IPS-15b (cell line): ENCODE data around the gene LMX1B.
A peak's percentile ranks its signal among the peaks of the same experiment; 100 is the strongest.

Source experiments
- H3K27me3 ChIP-seq: one replicate; pipeline ENCODE4 v1.6.1; 2013; ENCODE audit warnings: low read length; ENCODE audit not compliant: control insufficient read depth, insufficient read depth
- H3K36me3 ChIP-seq: one replicate; pipeline ENCODE4 v1.6.1; 2013; ENCODE audit warnings: low read length; ENCODE audit not compliant: control insufficient read depth, insufficient read depth
- H3K4me1 ChIP-seq: one replicate; pipeline ENCODE4 v1.6.1; 2013; ENCODE audit warnings: mild to moderate bottlenecking, low read length; ENCODE audit not compliant: control insufficient read depth, insufficient read depth
- H3K4me3 ChIP-seq: one replicate; pipeline ENCODE4 v1.5.1; 2013; ENCODE audit warnings: low read depth, low read length
- H3K9ac ChIP-seq: one replicate; pipeline ENCODE4 v1.6.1; 2013; ENCODE audit warnings: low read depth, mild to moderate bottlenecking, low read length
- H3K9me3 ChIP-seq: one replicate; pipeline ENCODE4 v1.6.1; 2013; ENCODE audit warnings: mild to moderate bottlenecking, low read length; ENCODE audit not compliant: control insufficient read depth, insufficient read depth

LMX1B gene

DNA sequence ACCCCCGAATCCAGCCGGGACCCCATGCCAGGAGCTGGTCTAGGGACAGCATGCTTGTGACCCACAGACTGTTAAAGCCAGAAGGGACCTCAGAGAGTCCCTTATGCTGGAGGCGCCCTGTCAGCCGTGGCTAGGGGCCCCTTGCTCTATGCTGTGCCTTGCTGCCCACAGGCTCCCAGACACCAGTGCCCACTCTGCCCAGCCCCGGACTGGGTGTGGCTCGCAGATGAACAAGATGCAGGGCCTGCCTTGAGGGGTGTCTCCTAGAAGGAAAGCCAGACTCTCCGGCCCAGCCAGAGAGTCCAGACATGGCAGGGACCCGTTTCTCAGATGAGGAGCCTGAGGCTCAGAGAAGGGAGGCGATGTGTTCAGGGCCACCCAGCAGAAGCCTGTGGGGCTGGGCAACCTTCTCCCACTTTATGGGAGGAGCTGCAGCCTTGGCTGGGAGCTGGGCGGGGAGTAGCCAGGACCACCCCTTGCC is 85.7 kb downstream of the LMX1B start:
- peaks cover 25% of the 10 kb centered on the region for H3K27me3 ChIP-seq
- H3K4me1 ChIP-seq, result peaks cover 2% of the 10 kb centered on the region
- no peaks in the 10 kb centered on the region for H3K9me3 ChIP-seq
- no peak overlapping the region for H3K9ac ChIP-seq
- no peaks in the 10 kb centered on the region for H3K36me3 ChIP-seq
- H3K4me3 ChIP-seq, result no peak overlapping the region

DNA sequence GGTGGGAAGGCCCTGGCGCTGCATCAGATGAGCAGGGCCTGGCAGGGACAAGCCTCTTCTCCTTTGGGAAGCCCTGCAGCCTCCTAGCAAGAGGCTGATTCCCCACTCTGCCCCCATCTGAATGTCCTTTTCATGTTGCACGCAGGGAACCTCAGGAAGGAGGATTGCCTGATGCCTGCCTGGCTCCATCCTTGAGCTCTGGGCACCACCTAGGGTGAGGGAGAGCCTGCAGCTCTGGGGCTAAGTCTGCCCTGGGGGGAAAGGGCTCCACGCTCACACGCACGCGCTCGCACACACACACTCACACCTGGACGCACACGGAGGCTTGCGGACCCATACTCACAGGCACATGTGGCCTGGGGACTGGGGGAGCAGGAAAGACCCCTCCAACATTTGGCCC is 86.6 kb downstream of the LMX1B start:
- Histone ChIP-seq H3K9me3 (no peaks in the 10 kb centered on the region), H3K36me3 (no peaks in the 10 kb centered on the region), H3K4me1 (peaks cover 7% of the 10 kb centered on the region), H3K9ac (no peak overlapping the region), H3K4me3 (no peak overlapping the region), H3K27me3 (peaks cover 33% of the 10 kb centered on the region)

DNA sequence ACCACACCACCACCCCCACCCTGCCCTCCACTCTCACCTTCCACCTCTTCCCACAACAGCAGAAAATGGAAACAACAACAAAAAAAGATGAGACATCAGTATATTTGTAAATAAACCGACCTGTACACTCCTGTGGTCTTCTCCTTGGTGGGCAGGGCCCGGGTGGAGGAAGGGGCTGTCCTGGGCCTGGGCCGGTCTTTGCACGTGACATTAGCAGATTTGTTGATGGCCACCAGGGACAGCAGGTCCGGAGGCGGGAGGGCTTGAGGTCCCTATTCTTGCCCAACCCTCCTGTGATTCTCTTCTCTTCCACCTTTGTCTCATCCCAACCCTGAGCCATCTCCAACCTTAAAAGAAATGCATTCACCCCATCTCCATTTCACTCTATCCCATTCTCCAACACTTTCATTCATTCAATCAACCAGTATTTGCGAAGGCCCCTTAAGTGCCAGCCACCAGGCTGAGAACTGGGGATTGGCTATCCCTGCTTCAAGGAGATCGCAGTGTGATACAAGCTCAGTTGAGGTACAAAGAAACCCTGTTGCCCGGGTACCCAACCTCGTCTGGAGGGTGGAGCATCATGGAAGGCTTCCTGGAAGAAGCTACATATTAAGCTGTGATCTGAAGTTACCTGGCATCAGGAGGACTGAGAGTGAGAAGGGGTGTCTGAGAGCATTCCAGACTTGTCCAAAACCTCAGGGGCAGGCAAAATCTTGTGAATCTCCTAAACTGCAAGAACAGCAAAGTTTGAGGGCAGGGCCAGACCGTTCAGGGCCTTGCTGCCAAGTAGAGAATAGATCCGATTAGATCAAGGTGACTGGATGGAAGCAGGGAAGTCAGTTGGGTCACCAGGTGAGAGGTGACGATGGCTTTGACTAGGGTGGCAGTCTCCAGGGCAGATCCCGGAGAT is 87.4 kb downstream of the LMX1B start:
- Histone ChIP-seq H3K36me3 (no peaks in the 10 kb centered on the region), H3K9ac (no peak overlapping the region), H3K9me3 (no peaks in the 10 kb centered on the region), H3K27me3 (peaks cover 39% of the 10 kb centered on the region), H3K4me3 (no peak overlapping the region), H3K4me1 (peaks cover 7% of the 10 kb centered on the region)

DNA sequence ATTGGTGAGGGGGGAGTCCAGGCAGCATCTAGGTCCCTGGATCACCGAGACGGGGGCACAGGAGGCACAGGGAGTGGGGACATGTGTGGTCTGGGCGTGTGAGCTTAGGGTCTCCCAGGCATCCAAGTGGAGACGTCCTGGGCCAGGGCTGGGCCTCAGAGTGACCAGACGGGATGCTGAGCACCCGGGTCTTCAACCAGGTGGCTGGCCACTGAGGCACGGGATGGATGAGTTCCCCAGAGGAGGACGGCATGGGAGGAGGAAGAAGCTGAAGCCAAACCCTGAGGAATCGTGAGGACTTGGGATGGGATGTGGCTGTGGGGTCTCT is 88.0 kb downstream of the LMX1B start:
- Histone ChIP-seq H3K9me3 (no peaks in the 10 kb centered on the region), H3K27me3 (peaks cover 44% of the 10 kb centered on the region), H3K36me3 (no peaks in the 10 kb centered on the region), H3K9ac (no peak overlapping the region), H3K4me3 (no peak overlapping the region), H3K4me1 (peaks cover 7% of the 10 kb centered on the region)

DNA sequence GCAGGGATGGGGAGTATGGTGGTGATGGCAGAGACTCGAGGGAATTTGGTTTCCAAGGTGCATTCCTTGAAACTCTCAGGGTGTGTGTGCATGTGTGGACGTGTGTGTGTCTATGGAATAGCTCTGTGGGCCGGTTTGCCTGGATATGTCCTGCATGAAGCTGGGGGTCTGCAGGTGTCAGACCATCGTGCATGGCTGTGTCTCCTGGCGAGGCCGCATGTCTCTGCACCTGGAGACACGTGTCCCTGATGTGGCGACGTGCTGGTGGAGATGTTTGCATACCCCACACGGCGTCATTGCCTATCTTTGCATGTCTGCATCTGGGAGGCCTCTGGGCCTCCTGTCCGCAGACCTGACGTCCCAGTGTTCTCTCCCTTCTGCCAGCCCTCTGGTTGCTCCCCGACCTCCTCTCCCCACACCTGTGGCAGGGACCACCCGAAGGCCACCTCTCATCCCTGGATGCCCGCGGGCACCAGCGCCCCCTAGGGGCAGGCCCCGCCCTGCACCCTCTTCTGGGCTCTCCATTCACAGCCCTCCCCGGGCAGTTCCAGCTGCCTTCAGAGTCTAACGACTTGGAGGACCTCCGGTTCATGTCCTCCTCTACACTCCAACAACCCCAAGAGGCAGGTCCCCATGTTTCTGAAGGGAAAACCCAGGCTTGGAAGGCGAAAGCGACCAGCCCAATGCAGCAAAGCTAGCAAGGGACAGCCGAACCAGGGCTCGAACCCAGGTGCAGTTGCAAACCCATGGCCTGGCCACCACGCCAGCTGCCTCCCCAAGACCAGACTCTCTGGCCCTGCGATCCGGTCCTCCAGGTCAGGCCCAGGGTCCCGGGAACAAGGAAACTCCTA is 88.6 kb downstream of the LMX1B start:
- Histone ChIP-seq H3K27me3 (peaks cover 48% of the 10 kb centered on the region), H3K4me1 (peaks cover 7% of the 10 kb centered on the region), H3K9me3 (no peaks in the 10 kb centered on the region), H3K4me3 (no peak overlapping the region), H3K9ac (no peak overlapping the region), H3K36me3 (no peaks in the 10 kb centered on the region)

DNA sequence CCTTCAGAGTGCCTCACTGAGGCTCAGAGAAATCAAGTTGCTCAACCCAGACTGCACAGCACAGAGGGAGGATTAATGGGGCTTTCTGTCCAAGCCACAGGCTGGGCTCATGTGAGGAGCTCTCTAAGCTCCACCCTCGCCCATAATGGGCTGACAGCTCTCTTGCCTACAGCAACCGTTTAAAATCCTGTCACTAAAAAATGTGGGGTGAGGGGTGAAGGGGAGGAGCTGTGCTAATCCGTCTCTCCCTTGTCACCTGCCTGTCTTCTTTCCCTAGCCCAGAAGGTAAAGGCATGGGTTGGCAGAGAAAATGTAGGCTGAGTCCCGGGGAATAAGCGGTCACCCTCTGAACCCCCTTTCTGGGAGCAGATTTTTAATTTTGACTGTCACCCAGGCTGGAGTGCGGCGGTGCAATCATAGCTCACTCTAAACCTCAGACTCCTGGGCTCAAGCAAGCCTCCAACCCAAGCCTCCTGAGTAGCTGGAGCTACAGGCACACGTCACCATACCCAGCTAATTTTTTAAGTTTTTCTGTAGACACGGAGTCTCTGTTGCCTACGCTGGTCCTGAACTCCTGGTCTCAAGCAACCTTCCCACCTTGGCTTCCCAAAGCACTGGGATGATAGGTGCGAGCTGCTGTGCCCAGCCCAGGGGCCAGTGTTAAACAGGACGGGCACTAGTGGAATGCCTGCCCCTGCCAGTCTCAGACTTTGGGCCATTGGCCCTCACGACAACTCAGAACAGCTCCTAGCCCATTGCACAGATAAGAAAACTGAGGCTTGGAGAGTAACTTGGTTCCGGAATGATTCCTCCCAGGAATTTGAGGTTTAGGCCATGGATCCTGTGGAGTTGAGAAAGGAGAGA is 89.5 kb downstream of the LMX1B start:
- H3K9ac ChIP-seq, result no peak overlapping the region
- peaks cover 7% of the 10 kb centered on the region for H3K4me1 ChIP-seq
- no peak overlapping the region for H3K4me3 ChIP-seq
- H3K27me3 ChIP-seq, result peaks cover 48% of the 10 kb centered on the region
- H3K36me3 ChIP-seq, result no peaks in the 10 kb centered on the region
- no peaks in the 10 kb centered on the region for H3K9me3 ChIP-seq

DNA sequence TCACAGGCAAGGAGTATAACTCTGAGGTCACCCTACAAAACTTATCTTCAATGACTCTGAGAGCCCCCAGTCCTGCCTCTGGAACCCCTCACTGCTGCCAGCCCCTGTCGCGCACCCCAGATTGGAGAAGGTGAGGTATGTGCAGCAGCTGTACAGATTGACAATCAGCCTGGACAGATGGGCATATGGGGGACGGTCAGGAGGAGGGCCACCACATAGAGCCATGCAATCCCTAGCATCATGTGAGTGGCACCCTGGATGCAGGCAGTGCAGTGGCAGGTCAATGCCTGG is 90.1 kb downstream of the LMX1B start:
- Histone ChIP-seq H3K9me3 (no peaks in the 10 kb centered on the region), H3K9ac (no peak overlapping the region), H3K4me3 (no peak overlapping the region), H3K36me3 (no peaks in the 10 kb centered on the region), H3K4me1 (peaks cover 7% of the 10 kb centered on the region), H3K27me3 (peaks cover 48% of the 10 kb centered on the region)

DNA sequence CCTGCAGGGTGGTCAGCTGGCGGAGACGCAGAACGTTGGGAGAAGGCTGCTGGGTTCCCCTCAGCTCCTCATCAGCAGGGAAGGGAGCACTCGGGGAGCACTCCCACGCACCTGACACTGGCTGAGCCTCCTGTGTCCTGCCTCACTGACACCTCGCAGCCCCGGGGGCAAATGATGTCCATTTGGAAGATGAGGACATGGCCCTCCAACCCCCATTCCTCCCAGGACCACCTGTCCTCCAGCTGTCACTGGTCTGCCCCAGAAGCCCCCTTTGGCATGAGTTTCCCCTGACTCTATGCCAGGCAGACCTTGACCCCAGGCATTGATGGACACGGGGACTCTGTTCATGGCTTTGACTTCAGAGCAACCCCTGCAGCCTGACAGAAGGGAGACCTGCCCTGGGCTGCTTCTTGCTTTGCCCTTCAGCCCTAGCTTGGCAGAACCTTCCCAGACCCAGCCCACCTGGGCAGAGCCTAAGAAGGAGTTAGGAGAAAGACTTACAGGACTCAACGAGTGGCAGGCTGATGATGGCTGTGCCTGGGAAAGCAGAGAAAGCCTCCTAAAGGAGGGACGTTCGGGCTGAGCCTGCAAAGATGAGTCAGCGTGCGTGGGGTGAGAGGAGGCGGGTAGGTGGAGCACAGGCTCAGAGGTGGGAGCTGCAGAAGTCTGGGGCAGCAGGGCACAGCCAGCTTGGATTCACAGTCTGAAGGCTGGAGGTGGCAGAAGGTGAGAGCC is 90.6 kb downstream of the LMX1B start:
- Histone ChIP-seq H3K4me1 (peaks cover 7% of the 10 kb centered on the region), H3K4me3 (no peak overlapping the region), H3K36me3 (no peaks in the 10 kb centered on the region), H3K9ac (no peak overlapping the region), H3K27me3 (peaks cover 48% of the 10 kb centered on the region), H3K9me3 (no peaks in the 10 kb centered on the region)

DNA sequence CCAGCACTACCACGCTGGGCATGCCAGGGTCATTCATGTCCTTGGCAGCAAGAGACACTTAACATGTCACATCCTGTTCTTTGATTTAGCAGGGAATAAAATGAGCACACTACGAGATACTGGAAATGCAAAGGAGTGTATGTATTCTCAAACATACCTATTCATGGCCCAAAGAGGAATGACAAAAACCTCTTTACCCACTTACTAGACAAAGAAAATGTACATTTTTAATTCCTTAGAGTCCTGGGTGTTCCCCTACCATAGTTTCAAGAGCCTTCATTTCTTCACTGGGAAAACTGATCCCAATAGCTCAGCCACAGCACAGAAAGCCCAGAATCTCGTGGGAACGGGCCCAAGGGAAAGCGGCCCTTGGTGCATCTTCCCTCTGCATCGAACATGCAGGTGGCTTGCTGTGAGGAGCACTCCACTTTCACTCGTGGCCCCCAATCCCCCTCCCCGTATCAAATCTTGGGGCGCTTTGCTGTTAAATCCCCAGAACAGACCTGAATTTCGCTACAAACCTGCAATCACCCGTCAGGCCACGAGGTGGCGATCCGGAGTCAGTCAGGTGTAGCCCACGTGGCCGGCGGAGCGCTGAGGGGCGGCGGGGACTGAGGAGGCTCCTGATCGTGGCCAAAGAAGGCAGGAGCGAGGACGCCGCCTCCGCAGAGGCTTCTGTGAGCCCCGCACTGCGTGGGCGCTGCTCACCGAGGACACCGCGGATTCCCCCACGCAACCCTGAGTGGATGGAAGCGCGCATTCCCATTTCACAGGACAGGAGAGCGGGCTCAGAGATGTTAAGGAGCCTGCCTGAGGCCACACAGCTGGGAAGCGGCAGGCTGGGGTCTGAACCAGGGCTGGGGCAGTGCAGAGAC is 91.4 kb downstream of the LMX1B start:
- Histone ChIP-seq H3K4me1 (peaks cover 7% of the 10 kb centered on the region), H3K9ac (no peak overlapping the region), H3K36me3 (no peaks in the 10 kb centered on the region), H3K27me3 (peaks cover 48% of the 10 kb centered on the region), H3K9me3 (no peaks in the 10 kb centered on the region), H3K4me3 (peak overlapping the region; percentile 26)

DNA sequence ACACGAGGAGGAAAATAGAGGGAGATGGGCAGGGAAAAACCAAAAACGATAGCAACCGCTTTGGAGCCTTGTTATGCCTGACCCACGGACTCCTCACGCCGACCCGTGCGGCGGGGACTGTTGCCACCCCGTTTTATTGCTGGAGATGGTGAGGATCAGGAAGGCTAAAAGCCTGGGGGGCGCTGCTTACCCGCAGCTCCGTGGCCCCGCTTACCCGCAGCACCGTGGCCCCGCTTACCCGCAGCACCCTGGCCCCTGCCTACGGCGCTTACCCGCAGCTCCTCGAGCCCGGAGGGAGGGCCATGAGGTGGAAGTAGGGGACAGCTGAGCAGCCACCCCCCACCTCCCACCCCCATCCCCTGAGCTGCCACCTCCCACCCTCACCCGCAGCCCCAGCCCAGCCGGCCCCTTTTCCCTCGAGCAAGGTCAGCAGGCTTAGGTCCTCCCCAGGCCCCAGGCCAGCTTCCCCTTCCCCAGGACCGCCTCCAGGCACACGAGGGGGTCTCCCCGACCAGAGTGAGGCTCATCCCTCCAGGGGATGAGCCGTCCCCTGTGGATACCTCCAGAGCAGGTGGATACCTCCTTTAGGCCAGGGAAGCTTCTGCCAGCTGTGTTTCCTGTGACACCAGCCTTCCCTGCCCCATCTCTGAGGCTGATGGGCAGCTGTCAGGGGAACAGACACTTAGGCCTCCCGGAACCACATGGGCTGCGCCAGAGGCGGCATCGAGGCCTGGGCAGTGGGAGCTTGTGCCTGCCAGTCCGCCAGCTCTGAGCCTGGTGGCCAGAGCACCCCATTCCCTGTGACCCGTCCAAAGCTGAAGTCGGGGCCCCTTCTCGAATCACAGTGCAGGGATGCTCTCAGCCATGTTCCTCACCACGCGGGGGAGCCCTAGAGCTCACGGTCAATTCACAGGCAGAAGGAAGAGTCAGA is 92.3 kb downstream of the LMX1B start:
- Histone ChIP-seq H3K9me3 (no peaks in the 10 kb centered on the region), H3K9ac (no peak overlapping the region), H3K4me3 (peak overlapping the region; percentile 26), H3K27me3 (peaks cover 46% of the 10 kb centered on the region), H3K36me3 (no peaks in the 10 kb centered on the region), H3K4me1 (peaks cover 7% of the 10 kb centered on the region)
